ENCODE data around the gene AJM1.
"Not testable (repeated sequence)": the region's sequence is repeated elsewhere in the genome, so short reads cannot be mapped to it uniquely, and the experiment has no call there.

DNA sequence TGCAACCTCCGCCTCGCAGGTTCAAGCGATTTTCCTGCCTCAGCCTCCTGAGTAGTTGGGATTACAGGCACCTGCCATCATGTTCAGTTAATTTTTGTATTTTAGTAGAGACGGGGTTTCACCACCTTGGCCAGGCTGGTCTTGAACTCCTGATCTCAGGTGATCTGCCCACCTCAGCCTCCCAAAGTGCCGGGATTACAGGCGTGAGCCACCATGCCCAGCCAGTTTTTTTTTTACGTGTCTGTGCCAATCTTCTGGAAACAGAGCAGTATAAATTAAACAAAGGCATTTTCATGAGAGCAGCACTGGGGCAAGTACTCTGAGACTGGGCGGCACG, 40.6 kb downstream of the AJM1 start:
- TF ChIP-seq, protein P1, sequence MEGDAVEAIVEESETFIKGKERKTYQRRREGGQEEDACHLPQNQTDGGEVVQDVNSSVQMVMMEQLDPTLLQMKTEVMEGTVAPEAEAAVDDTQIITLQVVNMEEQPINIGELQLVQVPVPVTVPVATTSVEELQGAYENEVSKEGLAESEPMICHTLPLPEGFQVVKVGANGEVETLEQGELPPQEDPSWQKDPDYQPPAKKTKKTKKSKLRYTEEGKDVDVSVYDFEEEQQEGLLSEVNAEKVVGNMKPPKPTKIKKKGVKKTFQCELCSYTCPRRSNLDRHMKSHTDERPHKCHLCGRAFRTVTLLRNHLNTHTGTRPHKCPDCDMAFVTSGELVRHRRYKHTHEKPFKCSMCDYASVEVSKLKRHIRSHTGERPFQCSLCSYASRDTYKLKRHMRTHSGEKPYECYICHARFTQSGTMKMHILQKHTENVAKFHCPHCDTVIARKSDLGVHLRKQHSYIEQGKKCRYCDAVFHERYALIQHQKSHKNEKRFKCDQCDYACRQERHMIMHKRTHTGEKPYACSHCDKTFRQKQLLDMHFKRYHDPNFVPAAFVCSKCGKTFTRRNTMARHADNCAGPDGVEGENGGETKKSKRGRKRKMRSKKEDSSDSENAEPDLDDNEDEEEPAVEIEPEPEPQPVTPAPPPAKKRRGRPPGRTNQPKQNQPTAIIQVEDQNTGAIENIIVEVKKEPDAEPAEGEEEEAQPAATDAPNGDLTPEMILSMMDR (IDR thresholded peaks at IDR 0.05): not testable (repeated sequence)
- not testable (repeated sequence) for TF ChIP-seq POLR2AphosphoS5, POLR2A (IDR thresholded peaks at IDR 0.05)

All from prostate gland (tissue), 2 donors.